IgD-negative memory B cell (primary cell): ENCODE results near the gene MPV17L2. TPM values are rescaled to one million over a fixed set of nuclear protein-coding genes. Genes with fewer than 3 reads are reported as not detected.
"Not testable (repeated sequence)": the region's sequence is repeated elsewhere in the genome, so short reads cannot be mapped to it uniquely, and the experiment has no call there.

Experiments
- H3K27ac Mint-ChIP-seq, 3 donors: one replicate each; pipeline ENCODE4 v1.8.0; 2020 to 2022; ENCODE audit warnings: mild to moderate bottlenecking in 3 of 3, mixed read lengths in 3 of 3, moderate library complexity in 1 of 3
- H3K27me3 Mint-ChIP-seq: one replicate; pipeline ENCODE4 v1.8.0; 2021; ENCODE audit warnings: mixed read lengths
- H3K36me3 Mint-ChIP-seq: one replicate; pipeline ENCODE4 v1.8.0; 2020; ENCODE audit warnings: mild to moderate bottlenecking, mixed read lengths
- H3K4me1 Mint-ChIP-seq, 3 donors: one replicate each; pipeline ENCODE4 v1.8.0; 2020 to 2022; ENCODE audit warnings: mixed read lengths in 3 of 3, mild to moderate bottlenecking in 1 of 3
- H3K4me3 Mint-ChIP-seq, 4 donors: one replicate each; pipeline ENCODE4 v1.8.0; 2020 to 2022; ENCODE audit warnings: mild to moderate bottlenecking in 4 of 4, mixed read lengths in 4 of 4, moderate library complexity in 3 of 4
- H3K9me3 Mint-ChIP-seq, 3 donors: one replicate each; pipeline ENCODE4 v1.8.0; 2020 to 2021; ENCODE audit warnings: mixed read lengths in 3 of 3, mild to moderate bottlenecking in 1 of 3
- polyA plus RNA-seq: library from polyadenylated mRNA; unstranded; fragments of 300-500 nt; fragmentation: Illumina TruSeq; gene quantifications from one replicate; pipeline ENCODE4 v1.2.3, GENCODE V29; 2021

MPV17L2 gene
- polyA plus RNA-seq, 1 donor from 2014 or later, result 16.6 TPM

DNA sequence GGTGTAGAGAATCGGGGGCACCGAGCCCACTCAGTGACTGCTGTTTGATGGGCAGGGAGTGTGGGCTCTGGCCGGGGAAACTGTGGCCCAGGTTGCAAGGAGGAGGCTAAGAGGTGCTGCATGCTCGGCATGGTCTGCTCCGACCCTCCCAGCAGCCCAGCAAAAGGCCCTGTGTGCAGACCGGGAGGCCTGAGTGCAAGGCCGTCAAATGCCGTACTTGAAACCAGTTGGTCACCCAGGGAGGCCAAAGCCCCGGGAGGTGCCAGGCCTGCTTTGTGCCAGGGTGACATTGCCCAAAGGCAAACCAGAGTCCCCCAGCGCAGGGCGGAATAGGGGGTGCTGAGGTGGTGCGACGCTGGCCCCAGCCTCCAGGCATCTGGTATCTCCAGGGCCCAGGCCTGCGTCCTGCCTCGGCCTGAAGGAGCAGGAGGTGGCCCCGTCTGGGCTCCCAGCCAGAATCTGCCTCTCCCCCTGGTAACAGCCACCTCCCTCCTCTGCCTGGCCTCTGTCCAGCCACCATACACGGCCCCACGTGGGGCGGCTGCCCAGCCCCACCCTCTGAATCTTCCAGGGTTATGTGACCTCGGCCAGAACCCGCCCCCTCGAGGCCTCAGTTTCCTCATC is 36.1 kb upstream of the MPV17L2 start:
- Mint-ChIP-seq H3K4me1 (peaks cover 8 to 15% (median 9%) of the 10 kb centered on the region in 3 donors), H3K27ac (peak overlapping the region in 1 of 3 donors; percentile 2), H3K27me3 (no peaks in the 10 kb centered on the region)

DNA sequence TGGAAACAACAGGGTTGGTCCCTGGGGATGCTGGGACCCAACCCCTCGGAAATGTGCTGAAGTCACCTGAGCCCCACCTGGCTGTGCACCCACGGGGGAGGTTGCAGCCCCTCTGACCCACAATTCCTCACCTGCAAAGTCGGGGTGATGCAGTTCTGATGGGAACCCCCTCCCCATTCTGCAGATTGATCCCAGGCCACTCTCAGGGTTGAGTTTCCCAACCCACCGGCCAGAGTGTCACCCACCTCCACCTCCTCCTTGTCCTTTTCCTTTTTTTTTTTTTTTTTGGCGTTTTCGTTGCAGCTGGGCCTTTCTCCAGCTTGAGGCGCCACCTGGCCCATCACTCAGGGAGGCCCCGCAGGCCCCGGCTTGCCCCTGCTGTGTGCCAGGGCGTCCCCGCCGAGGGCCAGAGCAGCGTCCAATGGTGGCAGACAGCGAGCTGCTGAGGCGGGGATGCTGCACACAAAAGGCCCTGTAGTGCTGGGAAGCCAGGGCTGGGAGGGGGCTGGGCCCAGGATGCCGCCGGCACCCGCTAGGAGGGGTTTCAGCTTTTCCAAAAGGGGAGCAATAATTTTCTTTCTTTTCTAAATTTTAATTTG is 35.5 kb upstream of the MPV17L2 start:
- Mint-ChIP-seq H3K27me3 (no peaks in the 10 kb centered on the region), H3K27ac (no peak overlapping the region), H3K4me1 (peaks cover 4 to 14% (median 7%) of the 10 kb centered on the region in 3 donors), H3K4me3 (no peak overlapping the region), H3K9me3 (no peaks in the 10 kb centered on the region), H3K36me3 (no peaks in the 10 kb centered on the region)

More for the DNA sequence above, 36.1 kb upstream of the MPV17L2 start:
- no peaks in the 10 kb centered on the region for H3K36me3 Mint-ChIP-seq
- peak overlapping the region in 1 of 4 donors; percentile 19 for H3K4me3 Mint-ChIP-seq
- H3K9me3 Mint-ChIP-seq, result no peaks in the 10 kb centered on the region

GRCh38 chr19:18158467-18158866 is 34.6 kb upstream of the MPV17L2 start:
- H3K4me3 Mint-ChIP-seq, result peak overlapping the region in 1 of 4 donors; percentile 29

GRCh38 chr19:18159059-18159616 is 33.9 kb upstream of the MPV17L2 start:
- Mint-ChIP-seq H3K4me1 (peaks cover 4 to 10% (median 7%) of the 10 kb centered on the region in 3 donors), H3K27ac (peak overlapping the region in 1 of 3 donors; percentile 39), H3K4me3 (peak overlapping the region in 1 of 4 donors; percentile 50)
- H3K9me3 Mint-ChIP-seq, H3K36me3 Mint-ChIP-seq, H3K27me3 Mint-ChIP-seq: not testable (repeated sequence)

More at GRCh38 chr19:18158467-18158866, 34.6 kb upstream of the MPV17L2 start:
- peaks cover 4 to 14% (median 7%) of the 10 kb centered on the region in 3 donors for H3K4me1 Mint-ChIP-seq
- no peak overlapping the region for H3K27ac Mint-ChIP-seq
- no peaks in the 10 kb centered on the region for H3K9me3 Mint-ChIP-seq
- no peaks in the 10 kb centered on the region for H3K36me3 Mint-ChIP-seq
- no peaks in the 10 kb centered on the region for H3K27me3 Mint-ChIP-seq

GRCh38 chr19:18159810-18160209 is 33.2 kb upstream of the MPV17L2 start:
- no peaks in the 10 kb centered on the region for H3K27me3 Mint-ChIP-seq
- peak overlapping the region in 1 of 3 donors; percentile 76 for H3K27ac Mint-ChIP-seq
- peaks cover 4 to 7% (median 5%) of the 10 kb centered on the region in 3 donors for H3K4me1 Mint-ChIP-seq
- no peaks in the 10 kb centered on the region for H3K9me3 Mint-ChIP-seq
- H3K4me3 Mint-ChIP-seq, result peak overlapping the region in 2 of 4 donors; percentile 86 to 90
- no peaks in the 10 kb centered on the region for H3K36me3 Mint-ChIP-seq

DNA sequence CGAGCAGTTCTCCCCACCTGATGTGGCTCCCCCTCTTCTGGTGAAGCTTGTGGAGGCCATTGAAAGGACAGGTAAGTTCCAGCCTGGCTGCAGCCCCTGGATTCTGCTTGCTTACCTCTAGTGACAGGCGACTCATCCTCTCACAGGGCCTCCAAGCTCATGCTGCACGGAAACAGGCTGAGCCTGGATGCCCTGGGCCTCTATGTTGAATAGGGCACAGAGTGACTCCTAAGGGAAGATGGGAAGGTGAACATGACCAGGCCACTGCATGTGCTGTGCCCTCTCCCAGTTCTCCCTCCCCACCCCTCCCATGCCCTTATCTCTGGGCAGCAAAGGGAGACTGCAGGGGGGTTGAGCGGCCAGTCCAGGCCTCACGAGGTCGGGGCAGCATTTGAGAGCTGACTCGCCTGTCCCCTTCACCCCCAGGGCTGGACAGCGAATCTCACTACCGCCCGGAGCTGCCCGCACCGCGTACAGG is 32.5 kb upstream of the MPV17L2 start:
- peak overlapping the region in 1 of 3 donors; percentile 76 for H3K27ac Mint-ChIP-seq
- no peaks in the 10 kb centered on the region for H3K27me3 Mint-ChIP-seq
- peak overlapping the region; percentile 60 to 90 (median 78) for H3K4me3 Mint-ChIP-seq
- peaks cover 3 to 7% (median 5%) of the 10 kb centered on the region in 3 donors for H3K4me1 Mint-ChIP-seq
- H3K36me3 Mint-ChIP-seq, result no peaks in the 10 kb centered on the region
- no peaks in the 10 kb centered on the region for H3K9me3 Mint-ChIP-seq

DNA sequence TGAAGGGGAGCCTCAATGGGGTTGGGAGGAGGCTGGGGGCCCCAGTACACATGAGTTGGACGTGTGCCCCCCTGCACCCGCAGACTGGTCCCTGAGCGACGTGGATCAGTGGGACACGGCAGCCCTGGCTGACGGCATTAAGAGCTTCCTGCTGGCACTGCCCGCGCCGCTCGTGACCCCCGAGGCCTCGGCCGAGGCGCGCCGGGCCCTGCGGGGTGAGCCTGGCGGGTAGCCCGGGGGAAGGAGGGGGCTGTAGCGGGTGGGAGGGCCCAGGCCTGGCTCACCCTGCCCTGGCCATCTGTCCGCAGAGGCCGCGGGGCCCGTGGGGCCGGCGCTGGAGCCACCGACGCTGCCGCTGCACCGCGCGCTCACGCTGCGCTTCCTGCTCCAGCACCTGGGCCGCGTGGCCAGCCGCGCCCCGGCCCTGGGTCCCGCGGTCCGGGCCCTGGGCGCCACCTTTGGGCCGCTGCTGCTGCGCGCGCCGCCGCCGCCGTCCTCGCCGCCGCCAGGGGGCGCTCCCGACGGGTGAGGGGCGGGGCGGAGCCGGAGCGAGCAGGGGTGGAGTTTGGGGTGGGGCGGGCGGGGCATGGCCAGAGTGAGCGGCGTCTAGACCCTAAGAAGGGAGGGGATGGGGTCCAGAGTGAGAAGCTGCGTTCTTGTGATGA is 31.9 kb upstream of the MPV17L2 start:
- H3K27me3 Mint-ChIP-seq, result no peaks in the 10 kb centered on the region
- peak overlapping the region in 3 of 4 donors; percentile 60 to 86 (median 70) for H3K4me3 Mint-ChIP-seq
- H3K9me3 Mint-ChIP-seq, result no peaks in the 10 kb centered on the region
- H3K27ac Mint-ChIP-seq, result peak overlapping the region in 1 of 3 donors; percentile 76
- peaks cover 3 to 10% (median 8%) of the 10 kb centered on the region in 3 donors for H3K4me1 Mint-ChIP-seq
- H3K36me3 Mint-ChIP-seq, result no peaks in the 10 kb centered on the region

DNA sequence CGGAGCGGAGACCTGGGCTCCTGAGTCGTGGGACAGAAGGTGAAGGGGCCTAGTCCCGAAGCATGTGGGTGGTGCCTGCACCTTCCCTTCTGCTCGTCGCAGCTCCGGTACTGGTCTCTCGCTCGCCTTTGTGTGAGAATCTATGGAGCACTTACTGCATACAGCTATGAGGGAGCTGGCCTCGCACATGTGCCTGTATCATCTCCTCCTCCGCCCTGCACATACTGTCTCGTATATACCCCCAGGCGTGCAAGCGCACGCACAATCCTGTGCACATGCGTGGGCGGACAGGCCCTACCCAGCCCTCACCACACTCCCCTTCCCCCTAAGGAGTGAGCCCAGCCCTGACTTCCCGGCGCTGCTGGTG is 31.4 kb upstream of the MPV17L2 start:
- Mint-ChIP-seq H3K9me3 (no peaks in the 10 kb centered on the region), H3K4me3 (peak overlapping the region in 2 of 4 donors; percentile 55 to 73), H3K36me3 (no peaks in the 10 kb centered on the region), H3K27me3 (no peaks in the 10 kb centered on the region), H3K4me1 (peaks cover 3 to 11% (median 10%) of the 10 kb centered on the region in 3 donors), H3K27ac (peak overlapping the region in 1 of 3 donors; percentile 25)

DNA sequence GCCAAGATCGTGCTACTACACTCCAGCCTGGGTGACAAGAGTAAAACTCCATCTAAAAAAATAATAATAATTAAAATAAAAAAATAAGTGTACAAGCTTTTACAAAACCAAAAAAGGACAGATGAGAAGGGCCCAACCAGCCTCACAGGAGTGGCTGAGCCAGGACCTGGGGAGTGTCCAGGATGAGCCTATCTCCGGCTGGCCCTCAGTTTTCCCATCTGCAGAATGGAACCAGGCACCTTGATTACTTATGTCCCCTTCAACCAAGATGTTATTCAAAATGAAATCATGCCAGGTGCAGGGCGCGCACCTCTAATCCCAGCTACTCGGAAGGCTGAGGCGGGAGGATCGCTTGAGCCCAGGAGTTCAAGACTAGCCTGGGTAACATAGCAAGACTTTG is 28.9 kb upstream of the MPV17L2 start:
- Mint-ChIP-seq H3K27ac (peak overlapping the region in 1 of 3 donors; percentile 36), H3K27me3 (peaks cover 2% of the 10 kb centered on the region), H3K9me3 (no peaks in the 10 kb centered on the region)

DNA sequence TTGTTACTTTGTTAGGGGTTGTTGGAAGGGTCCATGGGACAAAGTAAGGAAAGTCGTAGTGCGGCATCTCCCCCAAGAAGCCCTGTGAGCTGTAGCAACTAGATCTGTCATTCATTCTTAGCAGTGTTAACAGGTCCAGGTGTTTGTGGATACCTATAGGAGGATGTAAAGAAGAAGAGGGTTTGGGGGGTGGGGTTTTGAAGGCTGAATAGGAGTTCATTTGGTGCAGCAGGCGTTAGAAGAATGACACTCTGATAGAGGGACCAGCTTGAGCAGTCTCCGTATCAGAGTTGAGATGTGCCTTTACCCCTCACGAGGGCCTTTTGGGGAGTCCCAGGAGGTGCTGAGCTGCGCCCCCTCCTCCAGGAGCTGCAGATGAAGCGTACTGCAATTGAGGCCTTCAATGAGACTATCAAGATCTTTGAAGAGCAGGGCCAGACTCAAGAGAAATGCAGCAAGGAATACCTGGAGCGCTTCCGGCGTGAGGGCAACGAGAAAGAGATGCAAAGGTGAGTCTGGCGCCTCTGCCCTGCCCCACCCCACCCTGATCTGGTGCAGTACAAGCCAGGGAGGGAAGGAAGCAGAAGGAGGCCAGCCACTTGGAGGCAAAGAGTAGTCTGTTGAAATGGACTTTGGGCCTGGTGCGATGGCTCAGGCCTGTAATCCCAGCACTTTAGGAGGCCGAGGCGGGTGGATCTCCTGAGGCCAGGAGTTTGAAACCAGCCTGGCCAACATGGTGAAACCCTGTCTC is 27.0 kb upstream of the MPV17L2 start:
- Mint-ChIP-seq H3K4me1 (peaks cover 16 to 29% (median 28%) of the 10 kb centered on the region in 3 donors), H3K9me3 (no peaks in the 10 kb centered on the region), H3K27me3 (peaks cover 2% of the 10 kb centered on the region), H3K27ac (peak overlapping the region in 2 of 3 donors; percentile 72 to 79), H3K36me3 (peaks cover 6% of the 10 kb centered on the region), H3K4me3 (peak overlapping the region in 1 of 4 donors; percentile 98)

More for the DNA sequence above, 28.9 kb upstream of the MPV17L2 start:
- peaks cover 3% of the 10 kb centered on the region for H3K36me3 Mint-ChIP-seq
- H3K4me1 Mint-ChIP-seq, result peaks cover 11 to 21% (median 17%) of the 10 kb centered on the region in 3 donors
- H3K4me3 Mint-ChIP-seq, result no peak overlapping the region

GRCh38 chr19:18167011-18167410 is 26.0 kb upstream of the MPV17L2 start:
- H3K36me3 Mint-ChIP-seq, result peaks cover 6% of the 10 kb centered on the region
- peak overlapping the region in 1 of 4 donors; percentile 98 for H3K4me3 Mint-ChIP-seq
- peaks cover 25 to 38% (median 33%) of the 10 kb centered on the region in 3 donors for H3K4me1 Mint-ChIP-seq
- H3K27me3 Mint-ChIP-seq, result peaks cover 2% of the 10 kb centered on the region
- H3K9me3 Mint-ChIP-seq, result no peaks in the 10 kb centered on the region
- peak overlapping the region in 1 of 3 donors; percentile 99 for H3K27ac Mint-ChIP-seq

- H3K4me3 Mint-ChIP-seq, result peak overlapping the region; percentile 76 to 98 (median 90)
- peaks cover 6% of the 10 kb centered on the region for H3K36me3 Mint-ChIP-seq
- H3K9me3 Mint-ChIP-seq, result no peaks in the 10 kb centered on the region
- H3K27ac Mint-ChIP-seq, result peak overlapping the region; percentile 90 to 99 (median 98)
- H3K27me3 Mint-ChIP-seq, result peaks cover 2% of the 10 kb centered on the region
- H3K4me1 Mint-ChIP-seq, result peaks cover 34 to 45% (median 35%) of the 10 kb centered on the region in 3 donors
These were observed 24.9 kb upstream of the MPV17L2 start for GRCh38 chr19:18167975-18168645.

DNA sequence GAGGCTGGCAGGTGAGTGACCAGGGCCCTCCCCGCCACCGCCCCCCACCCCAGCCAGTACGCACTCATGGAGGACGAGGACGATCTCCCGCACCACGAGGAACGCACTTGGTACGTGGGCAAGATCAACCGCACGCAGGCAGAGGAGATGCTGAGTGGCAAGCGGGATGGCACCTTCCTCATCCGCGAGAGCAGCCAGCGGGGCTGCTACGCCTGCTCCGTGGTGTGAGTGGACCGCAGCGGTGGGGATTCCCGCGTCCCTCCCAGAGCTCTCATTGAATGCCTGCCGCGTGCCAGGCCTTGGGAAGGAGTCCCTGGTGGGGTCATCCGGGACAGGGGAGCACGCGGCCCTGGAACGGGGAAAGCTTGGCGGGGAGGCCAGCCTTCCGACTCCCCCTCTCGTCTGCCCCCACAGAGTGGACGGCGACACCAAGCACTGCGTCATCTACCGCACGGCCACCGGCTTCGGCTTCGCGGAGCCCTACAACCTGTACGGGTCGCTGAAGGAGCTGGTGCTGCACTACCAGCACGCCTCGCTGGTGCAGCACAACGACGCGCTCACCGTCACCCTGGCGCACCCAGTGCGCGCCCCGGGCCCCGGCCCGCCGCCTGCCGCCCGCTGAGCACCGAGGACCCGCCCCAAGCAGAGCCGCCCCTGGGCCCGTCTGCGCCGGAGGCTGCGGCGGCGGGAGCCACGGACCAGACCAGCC is 24.2 kb upstream of the MPV17L2 start:
- Mint-ChIP-seq H3K36me3 (peaks cover 6% of the 10 kb centered on the region), H3K4me1 (peaks cover 35 to 47% (median 36%) of the 10 kb centered on the region in 3 donors), H3K9me3 (no peaks in the 10 kb centered on the region), H3K27me3 (peaks cover 2% of the 10 kb centered on the region), H3K27ac (peak overlapping the region; percentile 98 to 99 (median 99)), H3K4me3 (peak overlapping the region; percentile 76 to 98 (median 98))
